CD14-positive monocyte (primary cell): ENCODE data around the gene UBE2N. TPM values are rescaled to one million over a fixed set of nuclear protein-coding genes. Genes with fewer than 3 reads are reported as not detected.
A peak's percentile ranks its signal among the peaks of the same experiment; 100 is the strongest.

ENCODE experiments used
- DNase-seq, 3 donors: peaks; one replicate each; pipeline ENCODE4 v3.0.0-alpha.2; 2011 to 2022
- H2AFZ ChIP-seq: 2 replicates; pipeline ENCODE4 v1.6.0; 2012; ENCODE audit warnings: mild to moderate bottlenecking, low read depth, low read length, inconsistent platforms; ENCODE audit not compliant: insufficient read depth, poor library complexity, severe bottlenecking
- H3K27ac ChIP-seq, 2 donors: 1 replicate in 1 of 2; 2 replicates in 1 of 2; pipeline ENCODE4 v1.5.1; 2012 to 2013; ENCODE audit warnings: low read length in 2 of 2, control low read depth in 1 of 2, inconsistent platforms in 1 of 2, low read depth in 1 of 2, mild to moderate bottlenecking in 1 of 2
- H3K27me3 ChIP-seq, 2 donors: one replicate each; pipeline versions ENCODE4 v1.6.0 to v1.6.1; 2011 to 2013; ENCODE audit warnings: low read length in 2 of 2; ENCODE audit not compliant: control insufficient read depth in 2 of 2, insufficient read depth in 2 of 2
- H3K36me3 ChIP-seq, 2 donors: replicated peaks in 1 of 2; 1 replicate in 1 of 2; 2 replicates in 1 of 2; pipeline versions ENCODE4 v1.5.1 to v1.6.1; 2012 to 2013; ENCODE audit warnings: low read length in 2 of 2, control low read depth in 1 of 2, inconsistent platforms in 1 of 2, mild to moderate bottlenecking in 1 of 2; ENCODE audit not compliant: insufficient read depth in 2 of 2, control insufficient read depth in 1 of 2
- H3K4me1 ChIP-seq, 2 donors: 1 replicate in 1 of 2; 2 replicates in 1 of 2; pipeline versions ENCODE4 v1.5.1 to v1.6.1; 2012 to 2013; ENCODE audit warnings: low read length in 2 of 2, control low read depth in 1 of 2, inconsistent platforms in 1 of 2, mild to moderate bottlenecking in 1 of 2, moderate library complexity in 1 of 2; ENCODE audit not compliant: insufficient read depth in 2 of 2, control insufficient read depth in 1 of 2
- H3K4me2 ChIP-seq: replicated peaks from 2 replicates; pipeline ENCODE3; 2012; ENCODE audit warnings: low read length, moderate library complexity, mild to moderate bottlenecking; ENCODE audit not compliant: poor library complexity, severe bottlenecking; ENCODE audit errors: extremely low read depth
- H3K4me3 ChIP-seq, 3 experiments: fragments of 200-600 bp in 1 of 3; sonication (generic) in 1 of 3; replicated peaks in 1 of 3; 1 replicate in 2 of 3; 2 replicates in 1 of 3; pipeline ENCODE4 v1.5.1; 2011 to 2013; ENCODE audit warnings: low read length in 3 of 3, mild to moderate bottlenecking in 3 of 3, control low read depth in 2 of 3, low read depth in 2 of 3, inconsistent platforms in 1 of 3, moderate library complexity in 1 of 3
- H3K79me2 ChIP-seq: 2 replicates; pipeline ENCODE4 v1.6.0; 2012; ENCODE audit warnings: mild to moderate bottlenecking, control low read depth, inconsistent platforms, low read length, moderate library complexity; ENCODE audit not compliant: insufficient read depth
- H3K9ac ChIP-seq: 2 replicates; pipeline ENCODE4 v1.6.0; 2017; ENCODE audit warnings: low read length, mild to moderate bottlenecking; ENCODE audit not compliant: insufficient read depth, poor library complexity, severe bottlenecking
- H3K9me3 ChIP-seq, 2 donors: replicated peaks in 1 of 2; 1 replicate in 1 of 2; 2 replicates in 1 of 2; pipeline versions ENCODE4 v1.5.1 to v1.6.1; 2012 to 2013; ENCODE audit warnings: low read length in 2 of 2, control low read depth in 1 of 2; ENCODE audit not compliant: control insufficient read depth in 1 of 2, insufficient read depth in 1 of 2
- H4K20me1 ChIP-seq: 2 replicates; pipeline ENCODE4 v1.6.0; 2012; ENCODE audit warnings: mild to moderate bottlenecking, low read length, control low read depth, moderate library complexity; ENCODE audit not compliant: insufficient read depth
- H3K27ac Mint-ChIP-seq, 7 donors: one replicate each; pipeline ENCODE4 v1.8.0; 2020; ENCODE audit warnings: mild to moderate bottlenecking in 7 of 7, mixed read lengths in 7 of 7, moderate library complexity in 6 of 7, inconsistent platforms in 2 of 7
- H3K27me3 Mint-ChIP-seq, 3 donors: one replicate each; pipeline ENCODE4 v1.8.0; 2021 to 2022; ENCODE audit warnings: low read depth in 3 of 3, mild to moderate bottlenecking in 3 of 3, mixed read lengths in 3 of 3, moderate library complexity in 3 of 3, inconsistent platforms in 1 of 3
- H3K36me3 Mint-ChIP-seq, 2 donors: one replicate each; pipeline ENCODE4 v1.8.0; 2020; ENCODE audit warnings: mixed read lengths in 2 of 2, inconsistent platforms in 1 of 2, mild to moderate bottlenecking in 1 of 2
- H3K4me1 Mint-ChIP-seq: one replicate; pipeline ENCODE4 v1.8.0; 2020; ENCODE audit warnings: mild to moderate bottlenecking, mixed read lengths
- H3K4me3 Mint-ChIP-seq, 2 donors: one replicate each; pipeline ENCODE4 v1.8.0; 2020; ENCODE audit warnings: mild to moderate bottlenecking in 2 of 2, mixed read lengths in 2 of 2, moderate library complexity in 1 of 2
- H3K9me3 Mint-ChIP-seq, 7 donors: one replicate each; pipeline ENCODE4 v1.8.0; 2020 to 2022; ENCODE audit warnings: mixed read lengths in 7 of 7, mild to moderate bottlenecking in 6 of 7, moderate library complexity in 6 of 7, inconsistent platforms in 2 of 7
- CTCF ChIP-seq: fragments of 200-600 bp; IDR thresholded peaks from one replicate; pipeline ENCODE4 v1.8.0; 2022; ENCODE audit warnings: antibody characterized with exemption, mild to moderate bottlenecking
- WGBS: methylation state at CpG from one replicate; pipeline ENCODE4 v1.1.5; 2013; ENCODE audit warnings: missing lambda C conversion rate; ENCODE audit not compliant: insufficient coverage; 5-methylcytosine and 5-hydroxymethylcytosine counted together
- intact Hi-C, 2 donors: fragments of 100-400 bp; cut with micrococcal nuclease; formaldehyde crosslinking; loops; one replicate each; pipeline versions ENCODE4 v1.15.0 to v1.15.1; 2023
- polyA plus RNA-seq, 3 donors: library from polyadenylated mRNA; depleted of rRNA in 1 of 3; unstranded in 2 of 3; stranded (reverse) in 1 of 3; fragments of 300-500 nt in 2 of 3; fragments of >200 nt in 1 of 3; fragmentation: Illumina TruSeq in 2 of 3; gene quantifications; 1 replicate in 2 of 3; 2 replicates in 1 of 3; pipeline ENCODE4 v1.2.3, GENCODE V29; 2012 to 2021

UBE2N gene
- polyA plus RNA-seq, 3 donors, result 31.2 to 119 (median 108) TPM

- peaks cover 59% of the 10 kb centered on the region for H3K4me1 Mint-ChIP-seq
- peak overlapping the region in 1 of 2 donors; percentile 94 for H3K27ac ChIP-seq
- peak overlapping the region; percentile 73 to 94 (median 92) for H3K4me3 ChIP-seq
- peaks cover under 1 to 15% of the 10 kb centered on the region in 2 donors for H3K36me3 Mint-ChIP-seq
- intact Hi-C loops, result loop anchor here (5.0 to 10.0 kb wide), 2 partner anchors 285 to 393 kb away; no protein-coding TSS in a partner anchor
- H3K27me3 ChIP-seq, result no peaks in the 10 kb centered on the region
- H3K9me3 Mint-ChIP-seq, result no peaks in the 10 kb centered on the region
- no peak for DNase-seq
- no peak overlapping the region for H2AFZ ChIP-seq
- peaks cover 68% of the 10 kb centered on the region for H3K79me2 ChIP-seq
- H3K36me3 ChIP-seq, result no peaks in the 10 kb centered on the region
- H3K4me3 Mint-ChIP-seq, result peak overlapping the region; percentile 97 to 100
- TF ChIP-seq CTCF, result no peak
- no peaks in the 10 kb centered on the region for H3K9me3 ChIP-seq
- H3K9ac ChIP-seq, result peak overlapping the region; percentile 89
- H3K4me1 ChIP-seq, result peaks cover 58 to 64% of the 10 kb centered on the region in 2 donors
- peaks cover 61% of the 10 kb centered on the region for H4K20me1 ChIP-seq
- peak overlapping the region; percentile 93 for H3K4me2 ChIP-seq
- no peak overlapping the region for H3K27ac Mint-ChIP-seq
- H3K27me3 Mint-ChIP-seq, result no peaks in the 10 kb centered on the region
These were observed 61.8 kb downstream of the UBE2N start for GRCh38 chr12:93379981-93380361.

- Histone ChIP-seq H3K27me3 (no peaks in the 10 kb centered on the region), H3K9ac (peak overlapping the region; percentile 89), H3K4me2 (peak overlapping the region; percentile 93), H3K9me3 (no peaks in the 10 kb centered on the region), H3K4me3 (peak overlapping the region; percentile 73 to 94 (median 92)), H3K79me2 (peaks cover 63% of the 10 kb centered on the region), H3K4me1 (peaks cover 60 to 65% of the 10 kb centered on the region in 2 donors), H3K36me3 (no peaks in the 10 kb centered on the region), H4K20me1 (peaks cover 55% of the 10 kb centered on the region), H2AFZ (peak overlapping the region; percentile 81), H3K27ac (peak overlapping the region in 1 of 2 donors; percentile 94)
- Mint-ChIP-seq H3K27ac (peak overlapping the region in 6 of 7 donors; percentile 77 to 98 (median 95)), H3K4me1 (peaks cover 60% of the 10 kb centered on the region), H3K4me3 (peak overlapping the region; percentile 97 to 100), H3K9me3 (no peaks in the 10 kb centered on the region), H3K27me3 (no peaks in the 10 kb centered on the region), H3K36me3 (peaks cover 0 to 12% of the 10 kb centered on the region in 2 donors)
- TF ChIP-seq CTCF, result no peak
- intact Hi-C loops, result loop anchor here in 1 of 2 donors (5.0 kb wide), 1 partner anchor 392 kb away; no protein-coding TSS in a partner anchor
- 0% methylated on average over 2 of the region's 8 CpGs for WGBS
- DNase-seq, result peak in 1 of 3 donors; percentile 8
These were observed 62.3 kb downstream of the UBE2N start for GRCh38 chr12:93379326-93379980.
